ENCODE results near the gene GCA. TPM values are rescaled to one million over a fixed set of nuclear protein-coding genes. Genes with fewer than 3 reads are reported as not detected.

Gene GCA
- total and polyA plus RNA-seq, 2 of the 4 experiments (the other 2 are of a cell fraction): 2.2 to 3.6 TPM

- Histone ChIP-seq H2AFZ (replicated peaks; ENCODE audit: low read length, poor library complexity) (no peak overlapping the region), H3K4me2 (ENCODE audit: low read depth, low read length) (no peak overlapping the region), H3K27ac (ENCODE audit: insufficient read depth, low read length) (no peak overlapping the region), H3K9me1 (ENCODE audit: insufficient read depth, low read length) (no peaks in the 10 kb centered on the region; the same call in 1 of the 2 replicates), H3K56ac (ENCODE audit: extremely low read depth, insufficient read depth, low read length) (no peak overlapping the region), H2BK20ac (ENCODE audit: low read depth, low read length) (no peak overlapping the region), H3K79me1 (ENCODE audit: low read depth in 1 of 2, low read length in 2 of 2) (no peaks in the 10 kb centered on the region), H2BK15ac (ENCODE audit: low read depth, low read length) (no peak overlapping the region), H2BK5ac (ENCODE audit: low read depth, low read length, poor library complexity, severe bottlenecking) (no peak overlapping the region), H4K5ac (ENCODE audit: low read depth, low read length) (no peak overlapping the region), H4K91ac (ENCODE audit: insufficient read depth, low read depth, low read length) (no peak overlapping the region), H4K20me1 (ENCODE audit: insufficient read depth, low read length) (no peaks in the 10 kb centered on the region), H2AK5ac (ENCODE audit: low read depth, low read length) (no peak overlapping the region), H3K27me3 (ENCODE audit: control insufficient read depth, insufficient read depth, low read length) (no peaks in the 10 kb centered on the region), H3K36me3 (ENCODE audit: control insufficient read depth, insufficient read depth, low read length) (no peaks in the 10 kb centered on the region), H3K18ac (ENCODE audit: low read depth, low read length) (no peak overlapping the region), H4K8ac (ENCODE audit: low read depth in 2 of 2, low read length in 2 of 2) (no peak overlapping the region), H3K9ac (ENCODE audit: low read depth, low read length) (no peak overlapping the region), H3K9me3 (ENCODE audit: control insufficient read depth, insufficient read depth, low read length) (no peaks in the 10 kb centered on the region), H3K23ac (ENCODE audit: low read depth, low read length) (no peak overlapping the region), H3K4me3 (ENCODE audit: insufficient read depth, low read depth, low read length) (no peak overlapping the region), H2BK120ac (ENCODE audit: low read depth, low read length) (no peak overlapping the region), H3K14ac (replicated peaks; ENCODE audit: low read depth, low read length) (no peak overlapping the region), H3K4ac (ENCODE audit: low read depth, low read length) (no peak overlapping the region), H2AK9ac (replicated peaks; ENCODE audit: low read depth, low read length, poor library complexity) (no peak overlapping the region), H3K4me1 (ENCODE audit: control insufficient read depth, insufficient read depth, low read length) (no peaks in the 10 kb centered on the region)
- ATAC-seq (ENCODE audit: low read depth) (no peak), DNase-seq (no peak)
- WGBS, 2 experiments (ENCODE audit: extremely low coverage in 2 of 2, insufficient read length in 1 of 2): 100% methylated on average over 1 of the region's 3 CpGs; no CpG with 5 or more reads in 1 of the 2 experiments
- CTCF ChIA-PET: interaction anchor here (0.6 kb wide), 1 partner anchor 68 kb away, joined by 3 read pairs; no protein-coding TSS in a partner anchor
- dilution Hi-C loops (cut with HindIII; ENCODE audit: low sequenced_read_pairs, unreplicated experiment) (no loop called here), intact Hi-C loops (cut with micrococcal nuclease) (no loop called here), in situ Hi-C loops (cut with MboI; ENCODE audit: low sequenced_read_pairs) (loop anchor here (10.0 to 25.0 kb wide), 2 partner anchors 322 to 724 kb away; no protein-coding TSS in a partner anchor)
- POLR2A ChIA-PET (ENCODE audit: unreplicated experiment): no interaction called here
- no peak for TF ChIP-seq RAD21 (IDR thresholded peaks at IDR 0.05; ENCODE audit: low read length)
- TF ChIP-seq CHD1 (IDR thresholded peaks at IDR 0.05; ENCODE audit: low read depth, low read length): no peak
- no peak for TF ChIP-seq RFX5 (IDR thresholded peaks at IDR 0.05; ENCODE audit: low read depth, low read length)
- TF ChIP-seq BHLHE40 (IDR thresholded peaks at IDR 0.05; ENCODE audit: low read depth, low read length): no peak
- no peak for TF ChIP-seq POLR2A (IDR thresholded peaks at IDR 0.05; ENCODE audit: low read depth, low read length)
- no peak for TF ChIP-seq CEBPB (IDR thresholded peaks at IDR 0.05; ENCODE audit: low read depth, low read length)
- TF ChIP-seq SMC3 (IDR thresholded peaks at IDR 0.05; ENCODE audit: low read depth, low read length): no peak
- TF ChIP-seq NFE2L2 (IDR thresholded peaks at IDR 0.05; ENCODE audit: low read depth, low read length): no peak
- no peak for TF ChIP-seq MAZ (IDR thresholded peaks at IDR 0.05; ENCODE audit: borderline replicate concordance, low read depth, low read length)
- no peak for TF ChIP-seq MAFK (IDR thresholded peaks at IDR 0.05; ENCODE audit: low read depth, low read length)
- TF ChIP-seq FOS (IDR thresholded peaks at IDR 0.05; ENCODE audit: low read depth, low read length): no peak
- no TSS peak for BruUV-seq (replicated peaks)
These were observed 35.0 kb upstream of the GCA start for GRCh38 chr2:162308747-162309503.

Measured in IMR-90 (cell line).